GM19455 (cell line): ENCODE data around the gene ETV6.

ENCODE experiments used
- ATAC-seq: cut with Tn5 transposase; IDR thresholded peaks from one replicate; pipeline ENCODE4 v1.9.1; 2021; ENCODE audit not compliant: unreplicated experiment

The ETV6 gene

GRCh38 chr12:11823043-11823442 lies 173.6 kb downstream of the ETV6 start:
- ATAC-seq = no peak

GRCh38 chr12:11823593-11823992 lies 174.1 kb downstream of the ETV6 start:
- ATAC-seq = no peak

GRCh38 chr12:11824069-11824468 lies 174.6 kb downstream of the ETV6 start:
- ATAC-seq = no peak

GRCh38 chr12:11824736-11825135 lies 175.3 kb downstream of the ETV6 start:
- ATAC-seq = no peak

- ATAC-seq = no peak
Measured at GRCh38 chr12:11825278-11825677, 175.8 kb downstream of the ETV6 start.

- ATAC-seq = no peak
Measured at GRCh38 chr12:11826574-11826973, 177.1 kb downstream of the ETV6 start.

GRCh38 chr12:11827091-11828061 lies 177.9 kb downstream of the ETV6 start:
- ATAC-seq = no peak

GRCh38 chr12:11829764-11830194 lies 180.3 kb downstream of the ETV6 start:
- no peak for ATAC-seq

- no peak for ATAC-seq
Measured at GRCh38 chr12:11830307-11830801, 180.9 kb downstream of the ETV6 start.

- ATAC-seq = no peak
Measured at GRCh38 chr12:11832093-11832492, 182.6 kb downstream of the ETV6 start.

GRCh38 chr12:11833174-11833895 lies 183.9 kb downstream of the ETV6 start:
- no peak for ATAC-seq

- no peak for ATAC-seq
Measured at GRCh38 chr12:11834104-11834812, 184.8 kb downstream of the ETV6 start.

- no peak for ATAC-seq
Measured at GRCh38 chr12:11834931-11835330, 185.5 kb downstream of the ETV6 start.

- ATAC-seq = peak; percentile 82
Measured at GRCh38 chr12:11836282-11837151, 187.0 kb downstream of the ETV6 start.

- ATAC-seq = no peak
Measured at GRCh38 chr12:11837216-11837934, 187.9 kb downstream of the ETV6 start.

- no peak for ATAC-seq
Measured at GRCh38 chr12:11838403-11838802, 188.9 kb downstream of the ETV6 start.

- ATAC-seq = no peak
Measured at GRCh38 chr12:11839091-11839641, 189.7 kb downstream of the ETV6 start.

- no peak for ATAC-seq
Measured at GRCh38 chr12:11840366-11840765, 190.9 kb downstream of the ETV6 start.

GRCh38 chr12:11846488-11846887 lies 197.0 kb downstream of the ETV6 start:
- no peak for ATAC-seq
